Astrocyte of the spinal cord (primary cell): ENCODE measurements around the gene NNMT.

Experiments
- DNase-seq: peaks from one replicate; pipeline ENCODE4 v3.0.0; 2011; ENCODE audit warnings: low read depth, low spot score
- H3K4me3 ChIP-seq: 2 replicates; pipeline ENCODE4 v1.5.1; 2011; ENCODE audit warnings: low read depth, mild to moderate bottlenecking, low read length, moderate library complexity
- CTCF ChIP-seq: IDR thresholded peaks from 2 replicates; pipeline ENCODE4 v1.5.1; 2012; ENCODE audit warnings: low read depth, mild to moderate bottlenecking, low read length, inconsistent platforms
- in situ Hi-C: cut with HindIII; loops from 2 replicates; pipeline ENCODE4 v1.10.0; 2017; ENCODE audit warnings: low sequenced_read_pairs

Gene NNMT

GRCh38 chr11:114253771-114254170, 42.4 kb upstream of the NNMT start:
- in situ Hi-C loops: no loop called here
- TF ChIP-seq CTCF: no peak
- no peak overlapping the region for H3K4me3 ChIP-seq
- no peak for DNase-seq

GRCh38 chr11:114254571-114255146, 41.5 kb upstream of the NNMT start:
- no peak for DNase-seq
- in situ Hi-C loops: no loop called here
- TF ChIP-seq CTCF: no peak
- H3K4me3 ChIP-seq: no peak overlapping the region

- in situ Hi-C loops: no loop called here
- no peak for TF ChIP-seq CTCF
- no peak overlapping the region for H3K4me3 ChIP-seq
- DNase-seq: no peak
Observed at GRCh38 chr11:114255289-114255688, 40.9 kb upstream of the NNMT start.

GRCh38 chr11:114256176-114256966, 39.8 kb upstream of the NNMT start:
- no peak for DNase-seq
- in situ Hi-C loops: no loop called here
- no peak for TF ChIP-seq CTCF
- no peak overlapping the region for H3K4me3 ChIP-seq

- H3K4me3 ChIP-seq: no peak overlapping the region
- in situ Hi-C loops: no loop called here
- DNase-seq: no peak
- no peak for TF ChIP-seq CTCF
Observed at GRCh38 chr11:114256967-114257286, 39.3 kb upstream of the NNMT start.

GRCh38 chr11:114257621-114258558, 38.3 kb upstream of the NNMT start:
- DNase-seq: peak; percentile 25
- no peak overlapping the region for H3K4me3 ChIP-seq
- in situ Hi-C loops: no loop called here
- peak; percentile 56 for TF ChIP-seq CTCF
